Natural killer cell (primary cell): ENCODE measurements around the gene ZNF337. TPM values are rescaled to one million over a fixed set of nuclear protein-coding genes. Genes with fewer than 3 reads are reported as not detected.
"Not testable (repeated sequence)": the region's sequence is repeated elsewhere in the genome, so short reads cannot be mapped to it uniquely, and the experiment has no call there.

Experiments used
- ATAC-seq, 3 donors: fragments of 150-1000 bp in 2 of 3; fragments of 200-7000 bp in 1 of 3; cut with Tn5 transposase; 1 replicate in 1 of 3; 2 replicates in 2 of 3; pipeline ENCODE4 v1.10.0; 2021; ENCODE audit warnings: mild to moderate bottlenecking in 2 of 3, moderate library complexity in 2 of 3
- DNase-seq, 2 donors: peaks; one replicate each; pipeline versions ENCODE4 v3.0.0 to v3.0.0-alpha.2; 2013 to 2021; ENCODE audit warnings: mixed read lengths in 1 of 2
- H3K27ac ChIP-seq: one replicate; pipeline ENCODE4 v1.5.1; 2013; ENCODE audit warnings: mild to moderate bottlenecking, low read length
- H3K27me3 ChIP-seq: one replicate; pipeline ENCODE4 v1.6.1; 2013; ENCODE audit warnings: low read length; ENCODE audit not compliant: control insufficient read depth, insufficient read depth
- H3K36me3 ChIP-seq: one replicate; pipeline ENCODE4 v1.6.1; 2013; ENCODE audit warnings: low read length; ENCODE audit not compliant: control insufficient read depth, insufficient read depth
- H3K4me1 ChIP-seq: one replicate; pipeline ENCODE4 v1.6.1; 2013; ENCODE audit warnings: low read length; ENCODE audit not compliant: control insufficient read depth, insufficient read depth
- H3K4me3 ChIP-seq: one replicate; pipeline ENCODE4 v1.5.1; 2013; ENCODE audit warnings: low read length
- H3K9me3 ChIP-seq: one replicate; pipeline ENCODE4 v1.6.1; 2013; ENCODE audit warnings: low read length; ENCODE audit not compliant: control insufficient read depth, insufficient read depth
- H3K27ac Mint-ChIP-seq, 2 donors: one replicate each; pipeline ENCODE4 v1.8.0; 2022; ENCODE audit warnings: mild to moderate bottlenecking in 2 of 2, mixed read lengths in 2 of 2, moderate library complexity in 1 of 2
- H3K27me3 Mint-ChIP-seq, 2 donors: one replicate each; pipeline ENCODE4 v1.8.0; 2022; ENCODE audit warnings: low read depth in 2 of 2, mixed read lengths in 2 of 2
- H3K36me3 Mint-ChIP-seq: one replicate; pipeline ENCODE4 v1.8.0; 2022; ENCODE audit warnings: mixed read lengths
- H3K4me1 Mint-ChIP-seq, 2 donors: one replicate each; pipeline ENCODE4 v1.8.0; 2022; ENCODE audit warnings: mixed read lengths in 2 of 2
- H3K4me3 Mint-ChIP-seq: one replicate; pipeline ENCODE4 v1.8.0; 2022; ENCODE audit warnings: mild to moderate bottlenecking, moderate library complexity, mixed read lengths
- H3K9me3 Mint-ChIP-seq, 2 donors: one replicate each; pipeline ENCODE4 v1.8.0; 2022; ENCODE audit warnings: mixed read lengths in 2 of 2
- WGBS: methylation state at CpG from one replicate; pipeline ENCODE4 v1.1.7; 2013; ENCODE audit warnings: missing lambda C conversion rate; ENCODE audit not compliant: insufficient coverage; 5-methylcytosine and 5-hydroxymethylcytosine counted together
- intact Hi-C: fragments of 100-400 bp; cut with micrococcal nuclease; formaldehyde crosslinking; loops from one replicate; pipeline ENCODE4 v1.14.2; 2022
- total RNA-seq, 4 donors: library from RNA; stranded (reverse); fragments of 120-200 nt in 1 of 4; gene quantifications; one replicate each; pipeline versions ENCODE4 v1.2.3 to v1.2.4, GENCODE V29; 2013 to 2022
- TF ChIP-seq, protein P1 (sequence below): fragments of 200-600 bp; IDR thresholded peaks from one replicate; pipeline ENCODE4 v1.8.0; 2022; ENCODE audit warnings: antibody characterized with exemption

Gene ZNF337
- total RNA-seq, 3 donors from 2014 or later (not counting 1 experiment from before 2014, with no cell fraction given), result 17.6 to 25.3 (median 18.0) TPM

DNA sequence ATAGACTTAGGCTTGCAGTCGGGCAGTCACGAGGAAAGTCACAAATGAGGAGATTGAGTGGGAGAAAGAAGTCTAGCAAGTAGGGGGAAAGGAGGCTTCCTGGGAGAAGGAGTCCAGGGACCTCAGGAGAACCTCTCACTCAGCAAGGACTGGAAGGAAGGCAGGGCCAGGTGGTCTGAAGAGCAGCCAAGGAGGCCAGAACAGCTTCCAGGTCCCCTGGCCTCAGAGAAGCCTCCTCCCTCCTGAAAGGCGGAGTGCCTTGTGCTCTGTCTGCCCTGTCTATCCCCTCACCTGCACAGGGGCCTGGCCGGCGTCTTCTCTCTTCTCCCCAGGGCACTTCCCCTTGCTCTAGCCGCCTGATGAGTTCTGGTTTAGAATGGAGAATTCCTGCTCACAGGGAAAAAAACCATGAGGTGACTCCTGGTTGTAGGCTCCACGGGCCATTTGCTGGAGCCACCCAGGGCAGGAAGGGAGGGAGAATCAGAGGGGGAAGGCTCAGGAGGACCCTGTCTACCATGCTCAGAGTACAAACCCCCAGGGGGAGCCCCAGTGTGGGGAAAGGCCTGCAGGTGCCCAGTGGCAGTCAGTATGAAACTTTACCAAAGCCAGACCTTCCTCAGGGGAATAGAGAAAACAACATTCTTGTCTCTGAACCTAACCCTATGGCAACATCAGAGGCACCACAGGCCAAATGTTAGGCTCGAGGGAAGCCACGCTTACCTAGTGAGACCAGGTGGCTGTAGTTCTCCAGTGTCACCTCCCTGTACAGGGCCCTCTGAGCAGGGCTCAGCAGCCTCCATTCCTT lies 11.2 kb downstream of the ZNF337 start:
- ATAC-seq (no peak), DNase-seq (no peak)
- peaks cover 20% of the 10 kb centered on the region for H3K36me3 ChIP-seq
- no peak overlapping the region for H3K27ac ChIP-seq
- no peak overlapping the region for H3K4me3 ChIP-seq
- Mint-ChIP-seq H3K36me3 (peaks cover 8% of the 10 kb centered on the region), H3K27me3 (no peaks in the 10 kb centered on the region), H3K9me3 (peaks cover 0 to 2% of the 10 kb centered on the region in 2 donors), H3K4me1 (peaks cover 0 to 9% of the 10 kb centered on the region in 2 donors), H3K27ac (no peak overlapping the region), H3K4me3 (no peak overlapping the region)
- TF ChIP-seq, protein P1, sequence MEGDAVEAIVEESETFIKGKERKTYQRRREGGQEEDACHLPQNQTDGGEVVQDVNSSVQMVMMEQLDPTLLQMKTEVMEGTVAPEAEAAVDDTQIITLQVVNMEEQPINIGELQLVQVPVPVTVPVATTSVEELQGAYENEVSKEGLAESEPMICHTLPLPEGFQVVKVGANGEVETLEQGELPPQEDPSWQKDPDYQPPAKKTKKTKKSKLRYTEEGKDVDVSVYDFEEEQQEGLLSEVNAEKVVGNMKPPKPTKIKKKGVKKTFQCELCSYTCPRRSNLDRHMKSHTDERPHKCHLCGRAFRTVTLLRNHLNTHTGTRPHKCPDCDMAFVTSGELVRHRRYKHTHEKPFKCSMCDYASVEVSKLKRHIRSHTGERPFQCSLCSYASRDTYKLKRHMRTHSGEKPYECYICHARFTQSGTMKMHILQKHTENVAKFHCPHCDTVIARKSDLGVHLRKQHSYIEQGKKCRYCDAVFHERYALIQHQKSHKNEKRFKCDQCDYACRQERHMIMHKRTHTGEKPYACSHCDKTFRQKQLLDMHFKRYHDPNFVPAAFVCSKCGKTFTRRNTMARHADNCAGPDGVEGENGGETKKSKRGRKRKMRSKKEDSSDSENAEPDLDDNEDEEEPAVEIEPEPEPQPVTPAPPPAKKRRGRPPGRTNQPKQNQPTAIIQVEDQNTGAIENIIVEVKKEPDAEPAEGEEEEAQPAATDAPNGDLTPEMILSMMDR, result no peak
- intact Hi-C loops, result no loop called here
- no peaks in the 10 kb centered on the region for H3K9me3 ChIP-seq
- no peaks in the 10 kb centered on the region for H3K27me3 ChIP-seq
- no peaks in the 10 kb centered on the region for H3K4me1 ChIP-seq
- 85% methylated on average over 6 of the region's 9 CpGs for WGBS

DNA sequence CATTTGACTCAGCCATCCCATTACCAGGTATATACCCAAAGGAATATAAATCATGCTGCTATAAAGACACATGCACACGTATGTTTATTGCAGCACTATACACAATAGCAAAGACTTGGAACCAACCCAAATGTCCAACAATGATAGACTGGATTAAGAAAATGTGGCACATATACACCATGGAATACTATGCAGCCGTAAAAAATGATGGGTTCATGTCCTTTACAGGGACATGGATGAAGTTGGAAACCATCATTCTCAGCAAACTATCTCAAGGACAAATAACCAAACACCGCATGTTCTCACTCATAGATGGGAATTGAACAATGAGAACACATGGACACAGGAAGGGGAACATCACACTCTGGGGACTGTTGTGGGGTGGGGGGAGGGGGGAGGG lies 12.8 kb downstream of the ZNF337 start:
- DNase-seq, H3K4me1 Mint-ChIP-seq, H3K27me3 Mint-ChIP-seq, H3K36me3 Mint-ChIP-seq, intact Hi-C loops, H3K9me3 Mint-ChIP-seq, ATAC-seq, H3K27ac ChIP-seq, H3K4me3 ChIP-seq, H3K4me1 ChIP-seq, H3K4me3 Mint-ChIP-seq, H3K27ac Mint-ChIP-seq, H3K27me3 ChIP-seq, H3K9me3 ChIP-seq: not testable (repeated sequence)
- WGBS, result no CpG with 5 or more reads among the region's 3 CpGs
- peaks cover 29% of the 10 kb centered on the region for H3K36me3 ChIP-seq

DNA sequence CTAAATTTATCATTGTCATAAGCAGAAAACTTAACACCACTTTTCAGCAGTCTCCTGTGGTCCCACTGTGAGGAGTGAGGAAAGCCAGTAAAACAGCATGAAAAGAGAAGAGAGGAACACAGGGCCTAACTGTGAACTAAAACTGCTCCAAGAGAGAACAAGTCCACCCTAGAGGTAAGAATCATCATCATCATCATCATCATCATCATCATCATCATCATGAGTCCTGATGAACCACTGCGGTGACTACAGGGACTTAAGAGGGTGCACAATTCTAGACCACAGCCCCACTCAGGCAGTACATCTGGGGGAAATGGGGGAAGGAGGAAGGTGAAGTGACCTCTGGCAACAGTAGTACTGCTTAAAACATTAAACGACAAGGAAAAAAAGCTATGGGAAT lies 13.6 kb downstream of the ZNF337 start:
- DNase-seq, result no peak
- Mint-ChIP-seq H3K9me3 (peaks cover 0 to 2% of the 10 kb centered on the region in 2 donors), H3K4me3 (no peak overlapping the region), H3K27me3 (no peaks in the 10 kb centered on the region), H3K4me1 (peaks cover 6 to 9% of the 10 kb centered on the region in 2 donors), H3K36me3 (peaks cover 8% of the 10 kb centered on the region), H3K27ac (no peak overlapping the region)
- Histone ChIP-seq H3K9me3 (no peaks in the 10 kb centered on the region), H3K27ac (no peak overlapping the region), H3K36me3 (peaks cover 32% of the 10 kb centered on the region), H3K4me1 (no peaks in the 10 kb centered on the region), H3K4me3 (no peak overlapping the region), H3K27me3 (no peaks in the 10 kb centered on the region)
- intact Hi-C loops, result no loop called here
- ATAC-seq, result no peak
- TF ChIP-seq, protein P1, result no peak
- 100% methylated on average over 1 of the region's 2 CpGs for WGBS

DNA sequence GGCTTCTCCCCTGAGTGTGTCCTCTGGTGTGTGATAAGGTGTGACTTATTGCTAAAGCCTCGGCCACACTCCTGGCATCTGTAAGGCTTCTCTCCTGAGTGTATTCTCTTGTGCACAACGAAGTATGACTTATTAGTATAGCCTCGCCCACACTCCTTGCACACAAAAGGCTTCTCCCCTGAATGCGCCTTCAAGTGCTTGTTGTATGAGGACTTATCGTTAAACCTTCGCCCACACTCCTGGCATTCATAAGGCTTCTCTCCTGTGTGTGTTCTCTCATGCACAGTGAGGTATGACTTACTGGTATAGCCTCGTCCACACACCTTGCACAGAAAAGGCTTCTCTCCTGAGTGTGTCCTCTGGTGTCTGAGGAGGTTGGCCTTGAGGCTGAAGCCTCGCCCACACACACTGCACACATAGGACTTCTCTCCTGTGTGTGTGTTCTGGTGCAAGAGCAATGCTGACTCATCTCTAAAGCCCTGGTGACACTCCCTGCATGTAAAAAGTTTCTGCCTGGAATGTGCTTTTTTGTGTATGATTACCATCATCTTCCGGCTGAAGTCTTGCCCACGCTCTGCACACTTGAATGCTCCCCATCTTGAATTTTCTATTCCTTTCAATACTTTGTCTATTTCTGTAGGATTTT lies 20.4 kb downstream of the ZNF337 start:
- Mint-ChIP-seq H3K27ac (no peak overlapping the region), H3K27me3 (no peaks in the 10 kb centered on the region), H3K4me3 (no peak overlapping the region), H3K36me3 (peaks cover 30% of the 10 kb centered on the region), H3K4me1 (peaks cover 0 to 6% of the 10 kb centered on the region in 2 donors), H3K9me3 (no peaks in the 10 kb centered on the region)
- DNase-seq (no peak), ATAC-seq (no peak)
- TF ChIP-seq, protein P1, result no peak
- Histone ChIP-seq H3K4me1 (no peaks in the 10 kb centered on the region), H3K36me3 (peaks cover 50% of the 10 kb centered on the region), H3K27ac (no peak overlapping the region), H3K27me3 (no peaks in the 10 kb centered on the region), H3K4me3 (no peak overlapping the region), H3K9me3 (no peaks in the 10 kb centered on the region)
- intact Hi-C loops, result no loop called here
- 95% methylated on average over 8 of the region's 10 CpGs for WGBS
